ENCODE results near the gene IL16.

GRCh38 chr15:81254916-81255290, 58.2 kb downstream of the IL16 start:
- TF ChIP-seq POLR2A (IDR thresholded peaks at IDR 0.05; ENCODE audit: low read depth, low read length) (no peak), POLR2AphosphoS5 (IDR thresholded peaks at IDR 0.05; ENCODE audit: low read depth, low read length) (no peak)
